BJ (cell line): Measurements from ENCODE around the gene ZBP1. TPM values are rescaled to one million over a fixed set of nuclear protein-coding genes. Genes with fewer than 3 reads are reported as not detected.

Experiments used
- CTCF ChIA-PET: fragments of 350-600 bp; formaldehyde crosslinking; extraction: SDS; loops from one replicate; lab custom pipeline; 2021; ENCODE audit warnings: antibody characterized with exemption, inconsistent platforms; lab: Yijun Ruan, JAX
- POLR2A ChIA-PET: fragments of 300-600 bp; sonication (Branson Sonifier 250); formaldehyde crosslinking; extraction: SDS; loops from one replicate; lab custom pipeline; 2021; ENCODE audit warnings: antibody characterized with exemption; lab: Charles Lee
- DNase-seq: peaks from one replicate; pipeline ENCODE4 v3.0.0-alpha.2; 2011; ENCODE audit warnings: low read depth
- H3K27me3 ChIP-seq: 2 replicates; pipeline ENCODE4 v1.6.0; 2011; ENCODE audit warnings: low read length; ENCODE audit not compliant: control insufficient read depth, insufficient read depth
- H3K36me3 ChIP-seq: 2 replicates; pipeline ENCODE4 v1.5.1; 2011; ENCODE audit warnings: low read length; ENCODE audit not compliant: control insufficient read depth, insufficient read depth
- H3K4me3 ChIP-seq: 2 replicates; pipeline ENCODE4 v1.5.1; 2011; ENCODE audit warnings: low read depth, mild to moderate bottlenecking, control low read depth, low read length
- polyA plus RNA-seq: library from polyadenylated mRNA; depleted of rRNA; stranded (reverse); fragments of >200 nt; gene quantifications from 2 replicates; pipeline ENCODE4 v1.2.3, GENCODE V29; 2011
- TF ChIP-seq, protein P1 (sequence below): IDR thresholded peaks from 2 replicates; pipeline ENCODE4 v1.5.1; 2011; ENCODE audit warnings: low read depth, mild to moderate bottlenecking, control low read depth, inconsistent platforms, low read length, moderate library complexity; ENCODE audit not compliant: insufficient read depth

ZBP1 gene
- polyA plus RNA-seq, 1 experiment: not detected

GRCh38 chr20:57589728-57590484 lies 30.3 kb downstream of the ZBP1 start:
- CTCF ChIA-PET: interaction anchor here (14.6 kb wide), 1 partner anchor 74 kb away, joined by 222 read pairs; no protein-coding TSS in a partner anchor
- Histone ChIP-seq H3K27me3 (no peaks in the 10 kb centered on the region; the same call in 1 of the 2 replicates), H3K36me3 (no peaks in the 10 kb centered on the region), H3K4me3 (no peak overlapping the region)
- DNase-seq: no peak
- TF ChIP-seq, protein P1, sequence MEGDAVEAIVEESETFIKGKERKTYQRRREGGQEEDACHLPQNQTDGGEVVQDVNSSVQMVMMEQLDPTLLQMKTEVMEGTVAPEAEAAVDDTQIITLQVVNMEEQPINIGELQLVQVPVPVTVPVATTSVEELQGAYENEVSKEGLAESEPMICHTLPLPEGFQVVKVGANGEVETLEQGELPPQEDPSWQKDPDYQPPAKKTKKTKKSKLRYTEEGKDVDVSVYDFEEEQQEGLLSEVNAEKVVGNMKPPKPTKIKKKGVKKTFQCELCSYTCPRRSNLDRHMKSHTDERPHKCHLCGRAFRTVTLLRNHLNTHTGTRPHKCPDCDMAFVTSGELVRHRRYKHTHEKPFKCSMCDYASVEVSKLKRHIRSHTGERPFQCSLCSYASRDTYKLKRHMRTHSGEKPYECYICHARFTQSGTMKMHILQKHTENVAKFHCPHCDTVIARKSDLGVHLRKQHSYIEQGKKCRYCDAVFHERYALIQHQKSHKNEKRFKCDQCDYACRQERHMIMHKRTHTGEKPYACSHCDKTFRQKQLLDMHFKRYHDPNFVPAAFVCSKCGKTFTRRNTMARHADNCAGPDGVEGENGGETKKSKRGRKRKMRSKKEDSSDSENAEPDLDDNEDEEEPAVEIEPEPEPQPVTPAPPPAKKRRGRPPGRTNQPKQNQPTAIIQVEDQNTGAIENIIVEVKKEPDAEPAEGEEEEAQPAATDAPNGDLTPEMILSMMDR: no peak
- POLR2A ChIA-PET: no interaction called here

- no peaks in the 10 kb centered on the region for H3K36me3 ChIP-seq
- H3K4me3 ChIP-seq: no peak overlapping the region
- H3K27me3 ChIP-seq: no peaks in the 10 kb centered on the region; the same call in 1 of the 2 replicates
- DNase-seq: no peak
- TF ChIP-seq, protein P1: no peak
- ChIA-PET CTCF (interaction anchor here (1.6 to 14.6 kb wide), 2 partner anchors 73 to 621 kb away, joined by 5 to 222 read pairs; no protein-coding TSS in a partner anchor), POLR2A (no interaction called here)
Observed at GRCh38 chr20:57589123-57589727, 31.0 kb downstream of the ZBP1 start.

- POLR2A ChIA-PET: no interaction called here
- TF ChIP-seq, protein P1: no peak
- H3K27me3 ChIP-seq: no peaks in the 10 kb centered on the region; the same call in 1 of the 2 replicates
- DNase-seq: no peak
- H3K36me3 ChIP-seq: no peaks in the 10 kb centered on the region
- no peak overlapping the region for H3K4me3 ChIP-seq
- CTCF ChIA-PET: interaction anchor here (1.6 to 14.6 kb wide), 2 partner anchors 73 to 622 kb away, joined by 5 to 222 read pairs; no protein-coding TSS in a partner anchor
Observed at GRCh38 chr20:57588596-57588995, 31.6 kb downstream of the ZBP1 start.

DNA sequence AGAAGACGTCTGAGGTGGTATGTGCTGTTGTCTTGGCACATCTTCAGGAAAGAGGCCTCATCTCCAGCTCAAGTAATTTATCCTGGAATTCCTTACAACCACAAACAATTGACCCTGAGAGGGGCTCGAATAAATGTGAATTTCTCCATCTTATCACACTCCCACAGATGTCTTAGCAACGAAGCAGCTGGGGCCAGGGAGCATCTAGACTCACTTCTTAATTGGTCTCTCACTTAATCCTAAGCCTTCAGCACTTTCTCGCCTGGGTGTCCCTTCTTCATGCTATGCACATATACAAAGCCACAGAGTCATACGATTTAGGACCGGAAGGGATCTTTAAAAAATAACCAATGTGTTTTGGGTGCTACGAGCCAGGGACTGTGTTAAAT lies 32.2 kb downstream of the ZBP1 start:
- POLR2A ChIA-PET: no interaction called here
- CTCF ChIA-PET: interaction anchor here (0.8 to 14.6 kb wide), 3 partner anchors 72 to 622 kb away, joined by 3 to 222 read pairs (median 5); no protein-coding TSS in a partner anchor
- DNase-seq: no peak
- Histone ChIP-seq H3K4me3 (no peak overlapping the region), H3K27me3 (no peaks in the 10 kb centered on the region; the same call in 1 of the 2 replicates), H3K36me3 (no peaks in the 10 kb centered on the region)
- TF ChIP-seq, protein P1: no peak

DNA sequence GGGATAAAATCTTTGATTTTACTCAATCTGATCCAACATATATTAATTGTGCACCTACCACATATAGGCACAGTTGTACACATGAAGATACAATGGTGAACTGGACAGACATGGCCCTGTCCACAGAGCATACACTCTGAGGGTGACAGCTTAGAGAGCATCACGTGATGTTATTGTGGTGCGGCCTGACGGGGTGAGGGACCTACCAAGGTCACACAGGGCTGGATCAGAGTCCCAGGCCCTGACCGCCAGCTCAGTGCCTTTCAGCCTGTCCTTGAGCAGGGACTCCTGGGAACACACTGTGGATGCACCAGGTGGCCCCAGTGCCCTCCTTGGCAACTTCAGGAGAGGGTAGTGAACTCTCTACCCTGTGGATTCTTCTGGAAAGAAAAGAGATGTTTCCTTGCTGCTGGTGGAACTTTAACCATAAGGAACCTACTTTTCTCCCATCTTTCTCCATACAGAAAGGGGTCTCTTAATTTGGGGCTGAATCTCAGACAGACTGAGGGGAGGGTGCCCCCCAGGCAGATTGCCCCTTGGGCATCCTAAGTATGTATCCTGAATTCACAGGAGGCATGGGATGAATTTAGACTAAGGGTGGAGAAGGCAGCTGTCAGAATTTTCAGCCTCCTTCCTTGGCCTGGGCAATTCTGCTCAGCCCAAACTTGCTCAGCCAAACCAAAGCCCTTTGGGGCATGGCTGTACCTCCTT lies 32.8 kb downstream of the ZBP1 start:
- Histone ChIP-seq H3K27me3 (no peaks in the 10 kb centered on the region; the same call in 1 of the 2 replicates), H3K4me3 (no peak overlapping the region), H3K36me3 (no peaks in the 10 kb centered on the region)
- DNase-seq: no peak
- TF ChIP-seq, protein P1: no peak
- POLR2A ChIA-PET: no interaction called here
- CTCF ChIA-PET: interaction anchor here (0.8 to 14.6 kb wide), 3 partner anchors 71 to 623 kb away, joined by 3 to 222 read pairs (median 5); no protein-coding TSS in a partner anchor
